IMR-90 (cell line): ENCODE results near the gene AMIGO1. TPM values are rescaled to one million over a fixed set of nuclear protein-coding genes. Genes with fewer than 3 reads are reported as not detected.

Experiments
- ATAC-seq: fragments of 200-7000 bp; cut with Tn5 transposase; 2 replicates; pipeline ENCODE4 v1.9.1; 2020; ENCODE audit warnings: low read depth, mild to moderate bottlenecking, moderate library complexity
- BruUV-seq: library from RNA; stranded (reverse); fragments of 400-500 nt; replicated peaks from 2 replicates; lab custom pipeline; 2021; lab: Mats Ljungman, UMichigan
- CTCF ChIA-PET: fragments of 300-600 bp; formaldehyde crosslinking; extraction: SDS; loops from one replicate; lab custom pipeline; 2021; ENCODE audit warnings: antibody characterized with exemption; lab: Yijun Ruan, JAX
- POLR2A ChIA-PET: fragments of 300-600 bp; sonication (Branson Sonifier 250); formaldehyde crosslinking; loops from one replicate; lab custom pipeline; 2022; ENCODE audit warnings: antibody characterized with exemption; ENCODE audit not compliant: unreplicated experiment; lab: Charles Lee
- DNase-seq: peaks from one replicate; pipeline ENCODE4 v3.0.0; 2013
- H2AFZ ChIP-seq: replicated peaks from 2 replicates; pipeline ENCODE3; 2013; ENCODE audit warnings: low read length, mild to moderate bottlenecking; ENCODE audit not compliant: poor library complexity
- H2AK5ac ChIP-seq: 2 replicates; pipeline ENCODE4 v1.6.1; 2013; ENCODE audit warnings: low read depth, low read length, inconsistent platforms
- H2AK9ac ChIP-seq: replicated peaks from 2 replicates; pipeline ENCODE3; 2013; ENCODE audit warnings: mild to moderate bottlenecking, low read depth, low read length, moderate library complexity; ENCODE audit not compliant: poor library complexity
- H2BK120ac ChIP-seq: 2 replicates; pipeline ENCODE4 v1.6.1; 2013; ENCODE audit warnings: low read depth, low read length, inconsistent platforms
- H2BK15ac ChIP-seq: 3 replicates; pipeline ENCODE4 v1.6.1; 2013; ENCODE audit warnings: low read depth, low read length, inconsistent platforms
- H2BK20ac ChIP-seq: 2 replicates; pipeline ENCODE4 v1.6.1; 2013; ENCODE audit warnings: low read depth, mild to moderate bottlenecking, inconsistent platforms, low read length, moderate library complexity
- H2BK5ac ChIP-seq: 2 replicates; pipeline ENCODE4 v1.6.1; 2013; ENCODE audit warnings: mild to moderate bottlenecking, low read depth, low read length, inconsistent platforms; ENCODE audit not compliant: poor library complexity, severe bottlenecking
- H3K14ac ChIP-seq: replicated peaks from 2 replicates; pipeline ENCODE4 v1.6.1; 2013; ENCODE audit warnings: low read depth, low read length, inconsistent platforms
- H3K18ac ChIP-seq: 2 replicates; pipeline ENCODE4 v1.6.1; 2013; ENCODE audit warnings: low read depth, low read length, control low read depth
- H3K23ac ChIP-seq: 2 replicates; pipeline ENCODE4 v1.6.1; 2013; ENCODE audit warnings: low read depth, low read length, inconsistent platforms
- H3K27ac ChIP-seq: 2 replicates; pipeline ENCODE4 v1.5.1; 2013; ENCODE audit warnings: mild to moderate bottlenecking, control low read depth, low read length; ENCODE audit not compliant: insufficient read depth
- H3K27me3 ChIP-seq: 2 replicates; pipeline ENCODE4 v1.6.1; 2013; ENCODE audit warnings: low read length; ENCODE audit not compliant: control insufficient read depth, insufficient read depth
- H3K36me3 ChIP-seq: 2 replicates; pipeline ENCODE4 v1.6.1; 2013; ENCODE audit warnings: low read length, mixed read lengths; ENCODE audit not compliant: control insufficient read depth, insufficient read depth
- H3K4ac ChIP-seq: 2 replicates; pipeline ENCODE4 v1.6.1; 2013; ENCODE audit warnings: low read depth, low read length, inconsistent platforms
- H3K4me1 ChIP-seq: 2 replicates; pipeline ENCODE4 v1.6.1; 2013; ENCODE audit warnings: low read length, mixed read lengths; ENCODE audit not compliant: control insufficient read depth, insufficient read depth
- H3K4me2 ChIP-seq: 2 replicates; pipeline ENCODE4 v1.6.1; 2013; ENCODE audit warnings: low read depth, mild to moderate bottlenecking, control low read depth, low read length, moderate library complexity
- H3K4me3 ChIP-seq: 2 replicates; pipeline ENCODE4 v1.5.1; 2013; ENCODE audit warnings: low read depth, mild to moderate bottlenecking, control low read depth, low read length, moderate library complexity; ENCODE audit not compliant: insufficient read depth
- H3K56ac ChIP-seq: 2 replicates; pipeline ENCODE4 v1.6.1; 2013; ENCODE audit warnings: low read length, inconsistent platforms; ENCODE audit not compliant: insufficient read depth; ENCODE audit errors: extremely low read depth
- H3K79me1 ChIP-seq, 2 experiments: 2 replicates each; pipeline ENCODE4 v1.6.1; 2013; ENCODE audit warnings: low read length in 2 of 2, inconsistent platforms in 1 of 2, low read depth in 1 of 2
- H3K9ac ChIP-seq: 2 replicates; pipeline ENCODE4 v1.6.1; 2013; ENCODE audit warnings: low read depth, low read length, control low read depth
- H3K9me1 ChIP-seq: 2 replicates; pipeline ENCODE4 v1.6.1; 2013; ENCODE audit warnings: low read length, inconsistent platforms; ENCODE audit not compliant: insufficient read depth
- H3K9me3 ChIP-seq: 2 replicates; pipeline ENCODE4 v1.6.1; 2013; ENCODE audit warnings: low read length; ENCODE audit not compliant: control insufficient read depth, insufficient read depth
- H4K20me1 ChIP-seq: 2 replicates; pipeline ENCODE4 v1.6.1; 2013; ENCODE audit warnings: low read length, inconsistent platforms; ENCODE audit not compliant: insufficient read depth
- H4K5ac ChIP-seq: 2 replicates; pipeline ENCODE4 v1.6.1; 2013; ENCODE audit warnings: mild to moderate bottlenecking, low read depth, low read length, control low read depth
- H4K8ac ChIP-seq, 2 experiments: 2 replicates each; pipeline ENCODE4 v1.6.1; 2013; ENCODE audit warnings: low read depth in 2 of 2, low read length in 2 of 2, control low read depth in 1 of 2, inconsistent platforms in 1 of 2
- H4K91ac ChIP-seq: 2 replicates; pipeline ENCODE4 v1.6.1; 2013; ENCODE audit warnings: low read depth, low read length, inconsistent platforms; ENCODE audit not compliant: insufficient read depth
- CHD1 ChIP-seq: IDR thresholded peaks from 2 replicates; pipeline ENCODE4 v1.6.1; 2012; ENCODE audit warnings: low read depth, low read length, improper control_type of control experiment
- RAD21 ChIP-seq: IDR thresholded peaks from 2 replicates; pipeline ENCODE4 v1.6.1; 2012; ENCODE audit warnings: low read length, improper control_type of control experiment
- WGBS, 2 experiments: methylation state at CpG; one replicate each; pipeline versions ENCODE4 v1.1.5 to v1.1.7; 2013; ENCODE audit warnings: missing lambda C conversion rate in 2 of 2; ENCODE audit not compliant: insufficient read length in 1 of 2; ENCODE audit errors: extremely low coverage in 2 of 2; 5-methylcytosine and 5-hydroxymethylcytosine counted together
- dilution Hi-C: fragments of 300-500 bp; cut with HindIII; formaldehyde crosslinking; loops from one replicate; pipeline ENCODE4 v1.14.3; 2018; ENCODE audit warnings: low sequenced_read_pairs; ENCODE audit not compliant: unreplicated experiment
- in situ Hi-C: fragments of 300-500 bp; cut with MboI; formaldehyde crosslinking; loops from 3 replicates; pipeline ENCODE4 v1.14.3; 2019; ENCODE audit warnings: low sequenced_read_pairs, inconsistent platforms, mixed read lengths
- intact Hi-C: fragments of 100-400 bp; cut with micrococcal nuclease; formaldehyde crosslinking; loops from 2 replicates; pipeline ENCODE4 v1.10.0; 2022
- polyA plus RNA-seq, 3 experiments: library from polyadenylated mRNA; depleted of rRNA; stranded (reverse); fragments of >200 nt; gene quantifications; 2 replicates each; pipeline ENCODE4 v1.2.3, GENCODE V29; 2012; ENCODE audit warnings: low replicate concordance in 1 of 3
- total RNA-seq: library from RNA; depleted of rRNA; stranded (reverse); fragments of >200 nt; gene quantifications from 2 replicates; pipeline ENCODE4 v1.2.3, GENCODE V29; 2012

Gene AMIGO1
- total and polyA plus RNA-seq, 2 of the 4 experiments (the other 2 are of a cell fraction), result 1.5 to 1.6 TPM

- BruUV-seq, result no TSS peak
- no peak overlapping the region for H4K91ac ChIP-seq
- H3K56ac ChIP-seq, result no peak overlapping the region
- H3K9ac ChIP-seq, result no peak overlapping the region
- WGBS, 2 experiments, result 25% methylated on average over 1 of the region's 3 CpGs; no CpG with 5 or more reads in 1 of the 2 experiments
- no peaks in the 10 kb centered on the region for H4K20me1 ChIP-seq
- intact Hi-C loops (no loop called here), dilution Hi-C loops (no loop called here), in situ Hi-C loops (no loop called here)
- POLR2A ChIA-PET, result no interaction called here
- no peak overlapping the region for H3K18ac ChIP-seq
- H3K4me2 ChIP-seq, result no peak overlapping the region
- H2BK15ac ChIP-seq, result no peak overlapping the region
- TF ChIP-seq CHD1 (no peak), RAD21 (no peak)
- no peak overlapping the region for H3K27ac ChIP-seq
- no peak overlapping the region for H3K4me3 ChIP-seq
- no peak overlapping the region for H3K23ac ChIP-seq
- no peak overlapping the region for H3K14ac ChIP-seq
- H2BK20ac ChIP-seq, result no peak overlapping the region
- H3K9me1 ChIP-seq, result no peaks in the 10 kb centered on the region
- H2BK5ac ChIP-seq, result no peak overlapping the region
- no peak overlapping the region for H2BK120ac ChIP-seq
- H2AFZ ChIP-seq, result no peak overlapping the region
- no peak overlapping the region for H4K8ac ChIP-seq
- peaks cover 6% of the 10 kb centered on the region for H3K4me1 ChIP-seq
- DNase-seq (no peak), ATAC-seq (no peak)
- H3K9me3 ChIP-seq, result no peaks in the 10 kb centered on the region
- H3K27me3 ChIP-seq, result peaks cover 6% of the 10 kb centered on the region
- H3K4ac ChIP-seq, result no peak overlapping the region
- H4K5ac ChIP-seq, result no peak overlapping the region
- peak overlapping the region; percentile 57 for H2AK9ac ChIP-seq
- no peak overlapping the region for H2AK5ac ChIP-seq
- no peaks in the 10 kb centered on the region for H3K36me3 ChIP-seq
- CTCF ChIA-PET, result interaction anchor here (0.7 kb wide), 1 partner anchor 25 kb away, joined by 3 read pairs; no protein-coding TSS in a partner anchor
- H3K79me1 ChIP-seq, result no peaks in the 10 kb centered on the region
Observed at GRCh38 chr1:109514846-109515245, 5.3 kb upstream of the AMIGO1 start.
